Esophagus squamous epithelium (tissue), 4 donors: ENCODE measurements around the gene DEF6.

Source experiments
- CTCF ChIP-seq, 6 experiments: fragments of 450-650 bp in 4 of 6; fragments of 200-600 bp in 2 of 6; sonication (generic) in 2 of 6; IDR thresholded peaks; one replicate each; pipeline ENCODE4 v1.5.1; 2016 to 2019; ENCODE audit warnings: antibody characterized with exemption in 6 of 6, mild to moderate bottlenecking in 4 of 6, moderate library complexity in 4 of 6
- POLR2A ChIP-seq, 4 donors: fragments of 450-650 bp; IDR thresholded peaks; one replicate each; pipeline ENCODE4 v1.6.1; 2017; ENCODE audit warnings: antibody characterized with exemption in 4 of 4, mild to moderate bottlenecking in 4 of 4, moderate library complexity in 3 of 4

- no peak for TF ChIP-seq CTCF (IDR thresholded peaks at IDR 0.05)
- no peak for TF ChIP-seq POLR2A (IDR thresholded peaks at IDR 0.05)
These were observed 22.4 kb downstream of the DEF6 start for GRCh38 chr6:35320031-35320410.
